Measurements from ENCODE around the gene TSC22D1. TPM values are rescaled to one million over a fixed set of nuclear protein-coding genes. Genes with fewer than 3 reads are reported as not detected.

The TSC22D1 gene
- total RNA-seq, 1 donor from 2014 or later, result 18.6 TPM

DNA sequence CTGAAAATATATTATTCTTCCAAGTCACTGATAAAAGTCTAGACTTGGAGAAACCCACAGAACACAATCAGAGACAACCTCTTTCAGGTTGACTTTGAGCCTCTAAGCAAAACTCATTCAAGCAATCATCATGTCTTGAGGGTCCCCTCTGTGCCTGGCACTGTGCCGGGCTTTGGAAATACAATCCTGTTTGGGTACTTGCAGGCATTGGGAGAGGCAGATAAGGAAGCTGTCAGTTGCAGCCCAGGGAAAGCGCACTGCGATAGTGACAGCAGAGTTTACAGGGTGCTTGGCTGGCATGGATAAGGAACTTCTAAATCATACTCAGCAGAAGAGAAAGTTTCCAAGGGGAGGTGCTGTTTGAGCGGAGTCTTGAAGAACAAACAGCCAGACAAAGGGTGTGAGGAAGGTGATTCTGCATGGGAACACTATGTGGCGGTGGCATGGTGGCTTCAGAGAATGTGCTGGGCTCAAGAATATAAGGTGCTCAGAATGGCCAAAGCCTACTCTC lies 193.4 kb downstream of the TSC22D1 start:
- DNase-seq, result no peak
- intact Hi-C loops (cut with micrococcal nuclease), result no loop called here
- no peaks in the 10 kb centered on the region for H3K9me3 Mint-ChIP-seq
- TF ChIP-seq, protein P1, sequence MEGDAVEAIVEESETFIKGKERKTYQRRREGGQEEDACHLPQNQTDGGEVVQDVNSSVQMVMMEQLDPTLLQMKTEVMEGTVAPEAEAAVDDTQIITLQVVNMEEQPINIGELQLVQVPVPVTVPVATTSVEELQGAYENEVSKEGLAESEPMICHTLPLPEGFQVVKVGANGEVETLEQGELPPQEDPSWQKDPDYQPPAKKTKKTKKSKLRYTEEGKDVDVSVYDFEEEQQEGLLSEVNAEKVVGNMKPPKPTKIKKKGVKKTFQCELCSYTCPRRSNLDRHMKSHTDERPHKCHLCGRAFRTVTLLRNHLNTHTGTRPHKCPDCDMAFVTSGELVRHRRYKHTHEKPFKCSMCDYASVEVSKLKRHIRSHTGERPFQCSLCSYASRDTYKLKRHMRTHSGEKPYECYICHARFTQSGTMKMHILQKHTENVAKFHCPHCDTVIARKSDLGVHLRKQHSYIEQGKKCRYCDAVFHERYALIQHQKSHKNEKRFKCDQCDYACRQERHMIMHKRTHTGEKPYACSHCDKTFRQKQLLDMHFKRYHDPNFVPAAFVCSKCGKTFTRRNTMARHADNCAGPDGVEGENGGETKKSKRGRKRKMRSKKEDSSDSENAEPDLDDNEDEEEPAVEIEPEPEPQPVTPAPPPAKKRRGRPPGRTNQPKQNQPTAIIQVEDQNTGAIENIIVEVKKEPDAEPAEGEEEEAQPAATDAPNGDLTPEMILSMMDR (IDR thresholded peaks at IDR 0.05), result no peak
- CTCF ChIA-PET, result no interaction called here
- POLR2A ChIA-PET, result no interaction called here
- H3K36me3 Mint-ChIP-seq (ENCODE audit: low read depth), result no peaks in the 10 kb centered on the region
- no peak for ATAC-seq (ENCODE audit: low read depth)
- no peaks in the 10 kb centered on the region for H3K27me3 Mint-ChIP-seq
- H3K4me1 Mint-ChIP-seq, result no peaks in the 10 kb centered on the region
- no peak overlapping the region for H3K4me3 Mint-ChIP-seq
- no peak overlapping the region for H3K27ac Mint-ChIP-seq

Other genes starting within 250 kb of the TSC22D1 start
- gene SERP2, start 202.5 kb downstream of the TSC22D1 start, total RNA-seq, result 0.24 and 0.69 TPM in 2 replicates

Measured in activated B cell treated with CpG ODN at 0.5 μM for 24 hours (primary cell).